ENCODE measurements around the gene ETV5.

GRCh38 chr3:186054792-186055352, 54.0 kb downstream of the ETV5 start:
- TF ChIP-seq CTCF (IDR thresholded peaks at IDR 0.05) (no peak), EZH2 (IDR thresholded peaks at IDR 0.05; ENCODE audit: borderline replicate concordance, insufficient read depth, low read depth, low read length, poor library complexity, severe bottlenecking) (no peak)
